ENCODE data around the gene MEIS2.

- TF ChIP-seq CTCF (IDR thresholded peaks at IDR 0.05), result no peak
- TF ChIP-seq POLR2A (IDR thresholded peaks at IDR 0.05), result no peak
These were observed 18.4 kb downstream of the MEIS2 start for GRCh38 chr15:37081983-37082382.

Data from Peyer's patch (tissue), 4 donors.